Activated CD8-positive, alpha-beta T cell treated with anti-CD3 and anti-CD28 coated beads for 36 hours (primary cell): ENCODE measurements around the gene RNF223. TPM values are rescaled to one million over a fixed set of nuclear protein-coding genes. Genes with fewer than 3 reads are reported as not detected.
"Not testable (repeated sequence)": the region's sequence is repeated elsewhere in the genome, so short reads cannot be mapped to it uniquely, and the experiment has no call there.

Source experiments
- ATAC-seq: fragments of 200-7000 bp; cut with Tn5 transposase; one replicate; pipeline ENCODE4 v1.10.0; 2021; ENCODE audit warnings: mild to moderate bottlenecking, moderate library complexity
- CTCF ChIA-PET: fragments of 350-600 bp; sonication (Branson Sonifier 250); formaldehyde crosslinking; loops from one replicate; lab custom pipeline; 2021; ENCODE audit warnings: antibody characterized with exemption; lab: Charles Lee
- POLR2A ChIA-PET: fragments of 350-600 bp; sonication (Branson Sonifier 250); formaldehyde crosslinking; loops from one replicate; lab custom pipeline; 2021; ENCODE audit warnings: antibody characterized with exemption; lab: Charles Lee
- DNase-seq: peaks from one replicate; pipeline ENCODE4 v3.0.0-alpha.2; 2020
- H3K27ac Mint-ChIP-seq: one replicate; pipeline ENCODE4 v1.8.0; 2021; ENCODE audit warnings: mild to moderate bottlenecking, mixed read lengths
- H3K27me3 Mint-ChIP-seq: one replicate; pipeline ENCODE4 v1.8.0; 2021; ENCODE audit warnings: mixed read lengths
- H3K36me3 Mint-ChIP-seq: one replicate; pipeline ENCODE4 v1.8.0; 2021; ENCODE audit warnings: low read depth, mixed read lengths
- H3K4me1 Mint-ChIP-seq: one replicate; pipeline ENCODE4 v1.8.0; 2021; ENCODE audit warnings: low read depth, mixed read lengths
- H3K4me3 Mint-ChIP-seq: one replicate; pipeline ENCODE4 v1.8.0; 2021; ENCODE audit warnings: mild to moderate bottlenecking, moderate library complexity, mixed read lengths
- H3K9me3 Mint-ChIP-seq: one replicate; pipeline ENCODE4 v1.8.0; 2021; ENCODE audit warnings: mixed read lengths
- intact Hi-C: fragments of 100-400 bp; cut with micrococcal nuclease; formaldehyde crosslinking; loops from one replicate; pipeline ENCODE4 v1.10.0; 2022
- total RNA-seq, 2 experiments: library from RNA; stranded (reverse); gene quantifications; one replicate each; pipeline ENCODE4 v1.2.3, GENCODE V29; 2021
- TF ChIP-seq, protein P1 (sequence below): fragments of 200-600 bp; IDR thresholded peaks from one replicate; pipeline ENCODE4 v1.8.0; 2022; ENCODE audit warnings: antibody characterized with exemption, mild to moderate bottlenecking

The RNF223 gene
- total RNA-seq, 2 experiments from 2014 or later: not detected

GRCh38 chr1:1060281-1061000, 13.7 kb downstream of the RNF223 start:
- ATAC-seq: no peak
- H3K9me3 Mint-ChIP-seq: no peaks in the 10 kb centered on the region
- ChIA-PET CTCF (interaction anchor here (0.8 to 1.5 kb wide), 4 partner anchors 15 to 41 kb away, joined by 3 to 4 read pairs (median 3); no protein-coding TSS in a partner anchor), POLR2A (interaction anchor here (0.5 to 3.2 kb wide), 5 partner anchors 21 to 263 kb away, joined by 3 to 24 read pairs (median 4); no protein-coding TSS in a partner anchor)
- no peak overlapping the region for H3K27ac Mint-ChIP-seq
- peak overlapping the region; percentile 87 for H3K4me3 Mint-ChIP-seq
- peaks cover 30% of the 10 kb centered on the region for H3K36me3 Mint-ChIP-seq
- TF ChIP-seq, protein P1, sequence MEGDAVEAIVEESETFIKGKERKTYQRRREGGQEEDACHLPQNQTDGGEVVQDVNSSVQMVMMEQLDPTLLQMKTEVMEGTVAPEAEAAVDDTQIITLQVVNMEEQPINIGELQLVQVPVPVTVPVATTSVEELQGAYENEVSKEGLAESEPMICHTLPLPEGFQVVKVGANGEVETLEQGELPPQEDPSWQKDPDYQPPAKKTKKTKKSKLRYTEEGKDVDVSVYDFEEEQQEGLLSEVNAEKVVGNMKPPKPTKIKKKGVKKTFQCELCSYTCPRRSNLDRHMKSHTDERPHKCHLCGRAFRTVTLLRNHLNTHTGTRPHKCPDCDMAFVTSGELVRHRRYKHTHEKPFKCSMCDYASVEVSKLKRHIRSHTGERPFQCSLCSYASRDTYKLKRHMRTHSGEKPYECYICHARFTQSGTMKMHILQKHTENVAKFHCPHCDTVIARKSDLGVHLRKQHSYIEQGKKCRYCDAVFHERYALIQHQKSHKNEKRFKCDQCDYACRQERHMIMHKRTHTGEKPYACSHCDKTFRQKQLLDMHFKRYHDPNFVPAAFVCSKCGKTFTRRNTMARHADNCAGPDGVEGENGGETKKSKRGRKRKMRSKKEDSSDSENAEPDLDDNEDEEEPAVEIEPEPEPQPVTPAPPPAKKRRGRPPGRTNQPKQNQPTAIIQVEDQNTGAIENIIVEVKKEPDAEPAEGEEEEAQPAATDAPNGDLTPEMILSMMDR: no peak
- peaks cover 24% of the 10 kb centered on the region for H3K27me3 Mint-ChIP-seq
- H3K4me1 Mint-ChIP-seq: peaks cover 34% of the 10 kb centered on the region
- DNase-seq: no peak
- intact Hi-C loops: no loop called here

DNA sequence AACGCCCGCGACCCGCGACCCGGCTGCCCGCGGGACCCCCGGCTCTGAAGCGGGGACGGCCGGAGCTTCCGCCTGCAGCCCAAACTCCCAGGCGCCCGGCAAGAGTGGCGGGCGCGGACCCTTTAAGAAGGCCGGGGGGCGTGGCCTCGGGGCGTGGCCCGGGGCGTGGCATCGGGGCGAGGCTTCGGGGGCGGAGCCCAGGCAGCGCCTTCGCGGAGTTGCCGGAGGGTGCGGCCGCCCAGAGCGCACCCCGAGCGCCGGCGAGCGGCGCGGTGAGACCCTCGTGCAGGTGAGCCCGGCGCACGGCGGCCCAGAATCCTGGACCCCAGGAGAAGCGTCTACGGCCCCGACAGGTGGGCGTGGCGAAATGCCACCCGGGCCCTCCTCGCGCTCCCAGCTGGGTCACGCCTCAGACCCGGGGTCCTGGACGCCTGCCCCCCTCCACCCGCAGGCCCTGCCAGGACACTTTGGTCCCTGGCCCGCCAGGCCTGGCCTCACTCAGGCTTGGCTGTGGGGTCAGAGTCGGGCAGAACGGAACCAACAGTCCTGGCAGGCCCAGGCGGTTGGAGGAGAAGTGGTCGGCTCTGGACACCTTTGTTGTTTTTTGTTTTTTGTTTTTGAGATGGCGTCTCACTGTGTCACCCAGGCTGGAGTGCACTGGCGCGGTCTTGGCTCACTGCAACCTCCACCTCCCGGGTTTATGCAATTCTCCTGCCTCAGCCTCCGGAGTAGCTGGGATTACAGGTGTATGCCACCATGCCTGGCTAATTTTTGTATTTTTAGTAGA, 14.4 kb downstream of the RNF223 start:
- POLR2A ChIA-PET: interaction anchor here (0.7 to 3.2 kb wide), 7 partner anchors 13 to 93 kb away, joined by 3 to 24 read pairs (median 4); partner anchors contain the start of gene ISG15
- Mint-ChIP-seq H3K9me3 (no peaks in the 10 kb centered on the region), H3K4me1 (peaks cover 31% of the 10 kb centered on the region), H3K4me3 (peak overlapping the region; percentile 87), H3K27me3 (peaks cover 24% of the 10 kb centered on the region), H3K36me3 (peaks cover 29% of the 10 kb centered on the region), H3K27ac (no peak overlapping the region)
- peak; percentile 96 for DNase-seq
- CTCF ChIA-PET: interaction anchor here (0.8 to 1.5 kb wide), 11 partner anchors 11 to 76 kb away, joined by 3 to 9 read pairs (median 3); no protein-coding TSS in a partner anchor
- intact Hi-C loops: no loop called here
- TF ChIP-seq, protein P1: no peak
- ATAC-seq: peak; percentile 55

- ATAC-seq: peak; percentile 43
- Mint-ChIP-seq H3K4me1 (peaks cover 26% of the 10 kb centered on the region), H3K9me3 (no peaks in the 10 kb centered on the region), H3K27ac (peak overlapping the region; percentile 13), H3K36me3 (peaks cover 29% of the 10 kb centered on the region), H3K27me3 (peaks cover 24% of the 10 kb centered on the region), H3K4me3 (peak overlapping the region; percentile 75)
- CTCF ChIA-PET: interaction anchor here (0.9 to 1.5 kb wide), 11 partner anchors 10 to 76 kb away, joined by 3 to 9 read pairs (median 3); partner anchors contain the start of gene ISG15
- peak; percentile 68 for DNase-seq
- POLR2A ChIA-PET: interaction anchor here (0.7 to 3.2 kb wide), 7 partner anchors 14 to 92 kb away, joined by 3 to 24 read pairs (median 4); partner anchors contain the start of gene ISG15
- intact Hi-C loops: no loop called here
- TF ChIP-seq, protein P1: peak; percentile 72
Measured at GRCh38 chr1:1058921-1059493, 15.1 kb downstream of the RNF223 start.

GRCh38 chr1:1058088-1058905, 15.8 kb downstream of the RNF223 start:
- no peak for DNase-seq
- intact Hi-C loops: no loop called here
- Mint-ChIP-seq H3K4me3 (peak overlapping the region; percentile 75), H3K9me3 (no peaks in the 10 kb centered on the region), H3K36me3 (peaks cover 27% of the 10 kb centered on the region), H3K27me3 (peaks cover 24% of the 10 kb centered on the region), H3K27ac (peak overlapping the region; percentile 13), H3K4me1 (peaks cover 24% of the 10 kb centered on the region)
- TF ChIP-seq, protein P1: no peak
- POLR2A ChIA-PET: interaction anchor here (0.6 to 3.2 kb wide), 4 partner anchors 14 to 64 kb away, joined by 3 to 24 read pairs (median 4); partner anchors contain the start of gene ISG15
- CTCF ChIA-PET: interaction anchor here (0.9 to 1.5 kb wide), 11 partner anchors 9 to 75 kb away, joined by 3 to 9 read pairs (median 3); partner anchors contain the start of gene ISG15
- ATAC-seq: no peak

DNA sequence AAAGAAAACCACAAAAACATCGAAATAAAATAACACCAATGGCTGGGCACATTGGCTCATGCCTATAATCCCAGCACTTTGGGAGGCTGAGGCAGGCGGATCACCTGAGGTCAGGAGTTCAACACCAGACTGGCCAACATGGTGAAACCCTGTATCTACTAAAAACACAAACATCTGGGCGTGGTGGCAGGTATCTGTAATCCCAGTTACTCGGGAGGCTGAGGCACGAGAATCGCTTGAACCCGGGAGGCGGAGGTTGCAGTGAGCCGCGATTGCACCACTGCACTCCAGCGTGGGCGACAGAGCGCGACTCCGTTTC, 16.4 kb downstream of the RNF223 start:
- intact Hi-C loops, ATAC-seq, DNase-seq, CTCF ChIA-PET, H3K27ac Mint-ChIP-seq, H3K9me3 Mint-ChIP-seq: not testable (repeated sequence)
- peaks cover 18% of the 10 kb centered on the region for H3K4me1 Mint-ChIP-seq
- peaks cover 22% of the 10 kb centered on the region for H3K36me3 Mint-ChIP-seq
- H3K27me3 Mint-ChIP-seq: peaks cover 24% of the 10 kb centered on the region
- peak overlapping the region; percentile 75 for H3K4me3 Mint-ChIP-seq
- POLR2A ChIA-PET: interaction anchor here (0.6 kb wide), 1 partner anchor 64 kb away, joined by 3 read pairs; no protein-coding TSS in a partner anchor
